HL-60/S4 treated with retinoic acid at 250 ng/mL for 4 days and 3 days (cell line): ENCODE data around the gene NAA25.
"Not testable (repeated sequence)": the region's sequence is repeated elsewhere in the genome, so short reads cannot be mapped to it uniquely, and the experiment has no call there.

ENCODE experiments used
- in situ Hi-C: fragments of 300-500 bp; cut with MboI; formaldehyde crosslinking; loops from 2 replicates; pipeline ENCODE4 v1.7.0; 2022; ENCODE audit warnings: low sequenced_read_pairs

NAA25 gene

DNA sequence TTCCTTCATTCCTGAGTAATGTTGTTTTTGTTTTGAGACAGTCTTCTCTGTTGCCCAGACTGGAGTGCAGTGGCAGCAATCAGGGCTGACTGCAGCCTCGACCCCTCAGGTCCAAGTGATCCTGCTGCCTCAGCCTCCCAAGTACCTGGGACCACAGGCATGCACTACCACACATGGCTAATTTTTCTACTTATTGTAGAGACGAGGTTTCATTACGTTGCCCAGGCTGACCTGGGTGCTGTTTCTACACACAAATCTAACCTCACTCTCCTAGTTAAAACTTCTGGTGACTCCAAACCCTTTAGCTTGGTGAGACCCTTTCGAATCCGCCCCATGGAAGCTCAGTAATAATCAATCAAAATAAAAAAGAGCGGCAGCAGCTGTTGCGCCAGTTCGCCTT, 96.9 kb downstream of the NAA25 start:
- in situ Hi-C loops = no loop called here

DNA sequence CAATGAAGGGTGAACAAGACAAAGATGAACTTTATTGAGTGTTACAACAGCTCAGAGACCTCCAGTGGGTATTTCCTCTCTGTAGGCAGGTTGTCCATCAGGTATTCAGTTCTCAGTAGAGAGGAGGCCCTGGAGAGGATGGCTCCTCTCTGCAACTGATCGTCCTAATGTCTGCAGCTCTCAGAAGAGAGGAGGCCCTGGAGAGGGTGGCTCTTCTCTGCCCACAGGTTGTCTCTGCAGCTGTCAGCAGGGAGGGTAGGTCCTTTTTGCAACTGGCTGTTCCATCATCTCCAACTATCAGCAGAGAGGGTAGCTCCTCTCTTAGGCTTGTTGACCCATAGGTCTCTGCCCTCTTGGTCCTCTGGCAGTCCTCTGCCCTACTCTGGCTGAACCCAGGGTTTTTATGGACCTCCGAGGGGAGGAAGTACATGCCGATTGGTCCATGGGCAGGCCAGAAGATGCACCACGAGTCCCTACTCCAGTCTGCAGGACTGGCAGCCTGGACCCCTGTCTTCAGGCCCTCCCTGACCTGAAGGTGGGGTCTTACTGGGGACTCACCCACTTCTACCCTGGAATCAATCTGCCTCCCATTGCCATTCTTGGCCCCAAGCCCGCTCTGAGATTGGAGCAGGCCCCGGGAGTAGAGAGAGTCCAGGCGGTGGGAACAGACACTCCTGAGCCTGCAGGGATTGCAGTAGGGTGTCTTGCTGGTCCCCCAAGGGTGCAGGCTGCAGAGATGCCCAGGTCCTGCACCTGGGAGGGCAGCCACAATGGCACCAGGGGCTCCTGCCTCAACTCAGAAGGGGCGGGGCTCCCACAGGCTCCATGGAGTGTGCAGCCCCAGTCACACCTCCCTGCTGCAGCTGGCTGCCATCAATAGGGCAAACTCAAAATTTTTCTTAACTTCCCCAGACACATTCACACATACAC, 97.9 kb downstream of the NAA25 start:
- in situ Hi-C loops = no loop called here

DNA sequence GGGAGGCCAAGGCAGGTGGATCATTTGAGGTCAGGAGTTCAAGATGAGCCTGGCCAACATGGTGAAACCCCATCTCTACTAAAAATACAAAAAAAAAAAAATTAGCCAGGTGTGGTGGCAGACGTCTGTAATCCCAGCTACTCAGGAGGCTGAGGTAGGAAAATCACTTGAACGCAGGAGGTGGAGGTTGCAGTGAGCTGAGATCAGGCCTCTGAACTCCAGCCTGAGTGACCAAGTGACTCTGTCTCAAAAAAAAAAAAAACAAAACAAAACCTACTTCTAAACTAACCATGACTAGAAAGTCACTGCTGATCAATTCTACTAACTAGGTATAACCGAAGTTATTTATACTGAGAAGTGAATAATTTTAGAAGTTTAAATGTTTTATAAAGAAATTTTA, 99.0 kb downstream of the NAA25 start:
- in situ Hi-C loops = not testable (repeated sequence)

GRCh38 chr12:112008918-112009317, 99.7 kb downstream of the NAA25 start:
- in situ Hi-C loops = no loop called here

DNA sequence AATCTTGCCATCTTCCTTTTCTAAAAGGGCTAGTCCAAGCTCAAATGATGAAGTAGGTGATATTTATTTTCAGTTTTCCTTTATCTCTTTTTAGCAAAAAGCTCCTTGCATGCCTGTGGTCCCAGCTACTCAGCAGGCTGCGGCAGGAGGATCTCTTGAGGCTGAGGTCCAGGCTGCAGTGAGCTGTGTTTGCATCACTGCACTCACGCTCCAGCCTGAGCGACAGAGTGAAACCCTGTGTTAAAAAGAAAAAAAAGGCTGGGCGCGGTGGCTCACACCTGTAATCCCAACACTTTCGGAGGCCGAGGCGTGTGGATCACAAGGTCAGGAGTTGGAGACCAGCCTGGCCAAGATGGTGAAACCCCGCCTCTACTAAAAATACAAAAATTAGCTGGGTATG, 100.6 kb downstream of the NAA25 start:
- in situ Hi-C loops = no loop called here

DNA sequence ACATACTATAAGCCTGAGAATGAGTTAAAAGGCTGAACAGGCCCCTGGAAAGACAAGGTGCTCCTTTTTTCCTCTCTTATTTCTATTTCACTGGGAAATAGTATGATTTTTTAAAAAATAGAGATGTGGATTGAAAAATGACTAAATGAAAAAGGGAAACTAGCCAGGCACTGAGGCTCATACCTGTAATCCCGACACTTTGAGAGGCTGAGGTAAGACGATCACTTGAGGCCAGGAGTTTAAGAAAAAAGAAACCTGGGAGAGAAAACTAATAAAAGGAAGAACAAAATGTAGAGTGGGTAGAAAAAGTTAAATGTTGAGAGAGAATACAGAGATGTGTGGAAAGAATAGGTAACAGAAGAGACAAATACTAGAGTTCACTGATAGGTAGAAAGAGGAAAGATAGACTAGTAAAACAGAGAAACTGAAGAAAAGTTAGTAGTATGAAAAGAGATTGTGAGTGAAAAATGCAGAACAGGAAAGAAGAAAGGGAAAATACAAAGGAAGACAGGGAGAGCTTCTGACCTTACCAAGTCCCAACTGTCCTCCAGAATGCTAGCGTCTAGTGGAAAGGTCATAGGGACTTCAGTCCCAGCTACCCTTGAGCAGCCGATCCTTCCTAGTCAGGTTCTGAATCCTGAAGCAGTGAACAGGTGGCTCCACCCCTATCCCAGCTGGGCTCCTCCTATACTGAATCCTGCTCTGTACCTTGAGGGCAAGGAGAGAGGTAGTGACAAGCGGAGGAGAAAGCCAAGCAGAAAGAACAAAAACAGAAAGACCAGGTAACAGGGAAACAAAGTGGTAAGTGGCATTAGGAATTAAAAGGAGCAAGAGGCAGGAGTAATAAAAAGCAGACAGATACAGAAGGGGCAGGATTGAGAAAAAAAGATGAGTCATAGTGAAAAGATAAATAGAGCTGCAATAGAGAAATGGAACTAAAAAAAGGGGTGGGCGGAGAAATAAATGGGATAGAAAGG, 102.9 kb downstream of the NAA25 start:
- in situ Hi-C loops = no loop called here

DNA sequence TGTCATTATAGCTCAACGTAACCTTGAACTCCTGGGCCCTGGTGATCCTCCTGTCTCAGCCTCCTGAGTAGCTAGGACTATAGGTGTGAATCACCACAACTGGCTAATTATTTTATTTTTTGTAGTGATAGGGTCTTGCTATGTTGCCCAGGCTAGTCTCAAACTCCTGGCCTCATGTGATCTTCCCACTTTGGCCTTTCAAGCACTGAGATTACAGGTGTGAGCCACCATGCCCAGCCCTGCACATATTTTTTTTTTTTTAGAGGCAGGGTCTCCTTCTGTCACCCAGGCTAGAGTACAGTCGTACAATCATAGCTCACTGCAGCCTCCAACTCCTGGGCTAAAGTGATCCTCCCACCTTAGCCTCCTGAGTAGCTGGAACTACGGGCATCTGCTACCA, 104.5 kb downstream of the NAA25 start:
- in situ Hi-C loops = no loop called here

- in situ Hi-C loops = no loop called here
Measured at GRCh38 chr12:112001576-112001975, 107.0 kb downstream of the NAA25 start.

DNA sequence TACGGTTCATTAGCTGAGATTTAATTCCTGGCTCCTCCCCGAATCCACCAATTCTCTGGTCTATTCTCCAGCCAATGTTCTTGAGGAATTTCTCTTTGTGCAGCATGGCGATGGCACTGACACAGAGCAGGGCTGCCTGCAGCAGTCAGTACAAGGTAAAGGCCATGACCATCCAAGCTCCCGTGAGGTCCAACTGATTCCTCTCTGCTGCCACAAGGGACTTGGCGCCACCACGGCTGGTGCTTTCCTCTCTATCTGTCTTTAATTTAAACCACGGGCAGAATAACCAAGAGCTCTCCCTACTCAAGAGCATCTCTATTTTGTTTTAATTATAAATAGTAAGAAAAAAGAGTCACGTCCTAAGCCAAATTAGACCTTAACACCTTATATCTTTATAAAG, 107.8 kb downstream of the NAA25 start:
- in situ Hi-C loops = no loop called here

GRCh38 chr12:111999129-111999528, 109.5 kb downstream of the NAA25 start:
- in situ Hi-C loops = not testable (repeated sequence)

DNA sequence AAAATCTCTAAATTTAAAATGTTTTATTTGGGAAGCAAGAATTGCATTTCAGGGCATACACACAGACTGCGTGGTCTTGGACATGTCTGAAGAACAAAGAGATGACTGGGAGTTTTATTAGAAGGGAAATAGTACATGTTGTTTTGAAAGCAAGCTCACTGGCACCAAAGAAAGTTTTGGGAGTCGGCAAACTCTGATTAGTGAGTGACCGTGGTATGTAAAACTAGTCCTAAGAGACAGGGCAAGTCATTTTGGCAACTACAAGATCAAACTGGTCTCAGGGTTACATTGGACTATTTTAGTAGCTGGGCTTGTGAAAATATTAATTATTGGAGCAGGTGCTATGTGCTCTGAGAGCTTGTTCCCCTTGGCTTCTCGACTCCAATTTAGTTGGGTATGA, 110.6 kb downstream of the NAA25 start:
- in situ Hi-C loops = no loop called here

- in situ Hi-C loops = no loop called here
Measured at GRCh38 chr12:111997300-111997699, 111.3 kb downstream of the NAA25 start.

- in situ Hi-C loops = no loop called here
Measured at GRCh38 chr12:111995782-111996480, 112.7 kb downstream of the NAA25 start.

GRCh38 chr12:111994211-111995111, 114.1 kb downstream of the NAA25 start:
- in situ Hi-C loops = not testable (repeated sequence)

DNA sequence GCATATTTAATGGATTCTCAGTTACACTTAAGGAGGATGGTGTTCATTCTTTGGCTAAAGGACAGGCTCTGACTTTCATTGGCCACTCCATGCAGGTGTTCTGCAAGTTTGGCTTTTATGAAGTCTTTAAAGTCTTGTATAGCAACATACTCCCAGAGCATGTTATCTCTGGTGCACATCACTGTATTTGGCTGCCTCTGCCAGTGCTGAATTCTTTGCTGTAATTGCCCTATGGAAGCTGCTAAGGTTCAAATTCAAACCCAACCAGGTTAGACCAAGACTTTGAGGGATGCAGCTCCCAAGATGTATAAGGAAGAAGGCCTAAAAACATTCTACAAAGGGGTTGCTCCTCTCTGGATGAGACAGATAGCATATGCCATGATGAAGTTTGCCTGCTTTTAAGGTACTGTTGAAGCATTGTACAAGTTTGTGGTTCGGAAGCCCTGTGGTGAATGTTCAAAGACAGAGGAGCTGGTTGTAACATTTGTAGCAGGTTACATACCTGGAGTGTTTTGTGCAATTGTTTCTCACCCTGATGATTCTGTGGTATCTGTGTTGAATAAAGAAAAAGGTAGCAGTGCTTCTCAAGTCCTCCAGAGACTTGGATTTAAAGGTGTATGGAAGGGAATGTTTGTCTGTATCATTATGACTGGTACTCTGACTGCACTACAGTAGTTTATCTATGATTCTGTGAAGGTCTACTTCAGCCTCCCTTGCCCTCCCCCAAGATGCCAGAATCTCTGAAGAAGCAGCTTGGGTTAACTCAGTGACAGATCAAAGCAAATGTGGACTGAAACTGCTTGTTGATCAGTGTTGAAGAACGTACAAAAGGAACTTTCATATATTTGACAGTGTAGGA, 115.1 kb downstream of the NAA25 start:
- in situ Hi-C loops = no loop called here

GRCh38 chr12:111992464-111992863, 116.1 kb downstream of the NAA25 start:
- in situ Hi-C loops = no loop called here

- in situ Hi-C loops = no loop called here
Measured at GRCh38 chr12:111991946-111992345, 116.6 kb downstream of the NAA25 start.

GRCh38 chr12:111991535-111991934, 117.0 kb downstream of the NAA25 start:
- in situ Hi-C loops = no loop called here

DNA sequence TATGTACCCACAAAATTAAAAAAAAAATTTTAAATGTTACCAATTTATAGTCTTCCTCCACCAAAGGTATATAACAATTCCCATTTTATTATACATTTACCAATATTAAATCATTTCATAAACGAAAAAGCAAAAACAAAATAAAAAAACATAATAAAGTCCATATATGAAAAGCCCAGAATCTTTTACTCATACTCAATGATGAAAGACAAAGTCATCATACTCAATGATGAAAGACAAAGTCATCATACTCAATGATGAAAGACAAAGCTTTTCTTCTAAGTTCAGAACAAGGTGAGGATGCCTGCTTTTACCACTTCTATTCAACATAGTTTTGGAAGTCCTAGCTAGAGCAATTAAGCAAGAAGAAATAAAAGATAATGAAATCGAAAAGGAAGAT, 123.8 kb downstream of the NAA25 start:
- in situ Hi-C loops = no loop called here
